ENCODE results near the gene CLCNKB. TPM values are rescaled to one million over a fixed set of nuclear protein-coding genes. Genes with fewer than 3 reads are reported as not detected.

The CLCNKB gene
- total and polyA plus RNA-seq, 2 donors (not counting 3 experiments of a cell fraction or from before 2014, with no cell fraction given) = 0.18 TPM; not detected in 1

DNA sequence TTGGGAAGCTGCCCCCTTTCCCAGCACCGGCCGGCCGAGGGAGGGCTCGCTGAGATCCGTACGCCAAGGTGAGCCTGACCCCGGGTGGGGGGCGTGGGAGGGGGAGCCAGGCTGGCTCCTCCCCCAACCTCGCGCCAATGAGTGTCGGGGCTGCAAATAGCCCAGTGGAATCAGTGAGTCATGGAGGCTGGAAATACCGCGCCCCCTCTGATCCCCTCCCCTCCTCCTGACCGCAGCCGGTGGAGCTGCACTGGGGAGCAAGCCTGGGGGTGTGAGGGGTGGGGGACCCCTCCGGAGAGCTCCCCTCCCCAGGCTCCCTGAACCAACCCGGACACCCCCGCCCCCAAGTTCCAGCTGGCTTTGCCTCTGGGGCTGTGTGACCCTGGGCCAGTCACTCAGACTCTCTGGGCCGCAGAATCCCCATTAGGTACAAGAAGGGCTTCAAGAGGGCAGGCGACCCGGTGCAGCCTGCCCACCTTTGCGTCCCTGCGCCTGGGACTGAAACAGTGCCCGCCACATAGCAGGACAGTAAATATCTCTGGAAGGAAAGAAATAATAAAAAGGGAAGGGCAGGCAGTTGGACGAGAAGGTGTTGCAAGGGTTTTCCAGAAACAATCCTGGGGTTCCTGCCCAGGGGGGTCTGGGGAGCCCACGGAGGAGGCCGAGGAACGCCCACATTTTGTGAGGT lies 30.2 kb upstream of the CLCNKB start:
- no peaks in the 10 kb centered on the region for H3K9me3 ChIP-seq (replicated peaks; ENCODE audit: control insufficient read depth, insufficient read depth, low read length)
- H3K79me2 ChIP-seq (ENCODE audit: control insufficient read depth, insufficient read depth, low read length) = no peaks in the 10 kb centered on the region
- H3K4me2 ChIP-seq (ENCODE audit: insufficient read depth, low read length) = no peak overlapping the region
- H3K4me1 ChIP-seq (ENCODE audit: control insufficient read depth, extremely low read depth, insufficient read depth, low read length) = peaks cover 4% of the 10 kb centered on the region
- no peaks in the 10 kb centered on the region for H3K36me3 ChIP-seq (ENCODE audit: control insufficient read depth in 2 of 2, extremely low read depth in 1 of 2, insufficient read depth in 2 of 2, low read length in 2 of 2)
- dilution Hi-C loops (cut with MboI; ENCODE audit: extremely low pct_ligation_motif_present, low sequenced_read_pairs) = no loop called here
- no TSS peak for BruUV-seq (replicated peaks)
- intact Hi-C loops (cut with micrococcal nuclease) = no loop called here
- H3K9ac ChIP-seq (replicated peaks; ENCODE audit: extremely low read depth, insufficient read depth, low read length) = no peak overlapping the region
- DNase-seq (ENCODE audit: low read depth, low spot score) (peak; percentile 58), FAIRE-seq (peak; percentile 64)
- H3K27ac ChIP-seq (ENCODE audit: insufficient read depth, low read depth, low read length) = no peak overlapping the region
- POLR2A ChIA-PET = no interaction called here
- H3K9me1 ChIP-seq (replicated peaks; ENCODE audit: control insufficient read depth, extremely low read depth, insufficient read depth, low read length) = no peaks in the 10 kb centered on the region
- H3K4me3 ChIP-seq (replicated peaks in 1 of 3; ENCODE audit: insufficient read depth in 1 of 3, low read depth in 1 of 3, low read length in 3 of 3) = peak overlapping the region in 1 of 3 experiments; percentile 27
- CTCF ChIA-PET = no interaction called here
- TF ChIP-seq, protein P1, sequence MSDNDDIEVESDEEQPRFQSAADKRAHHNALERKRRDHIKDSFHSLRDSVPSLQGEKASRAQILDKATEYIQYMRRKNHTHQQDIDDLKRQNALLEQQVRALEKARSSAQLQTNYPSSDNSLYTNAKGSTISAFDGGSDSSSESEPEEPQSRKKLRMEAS (IDR thresholded peaks at IDR 0.05; ENCODE audit: insufficient read depth, insufficient read length) = no peak
- TF ChIP-seq POLR2AphosphoS5 (IDR thresholded peaks at IDR 0.05; ENCODE audit: insufficient read depth, low read depth, low read length) = no peak
- TF ChIP-seq GATA2 (IDR thresholded peaks at IDR 0.05; ENCODE audit: insufficient read depth, insufficient read length, low read depth, low read length) = no peak
- peak; percentile 47 for TF ChIP-seq JUN (IDR thresholded peaks at IDR 0.05; ENCODE audit: borderline replicate concordance, insufficient read depth, insufficient read length, low read depth)
- TF ChIP-seq FOS (IDR thresholded peaks at IDR 0.05; ENCODE audit: borderline replicate concordance, insufficient read depth, low read length) = peak; percentile 30
- no peak for TF ChIP-seq MYC (IDR thresholded peaks at IDR 0.05; ENCODE audit: low read depth, low read length)
- no peaks in the 10 kb centered on the region for H4K20me1 ChIP-seq (replicated peaks; ENCODE audit: control insufficient read depth, extremely low read depth, insufficient read depth, low read length)
- H3K27me3 ChIP-seq (ENCODE audit: control insufficient read depth in 2 of 2, insufficient read depth in 2 of 2, low read length in 2 of 2) = no peaks in the 10 kb centered on the region
- H2AFZ ChIP-seq (ENCODE audit: low read depth, low read length) = peak overlapping the region; percentile 50

DNA sequence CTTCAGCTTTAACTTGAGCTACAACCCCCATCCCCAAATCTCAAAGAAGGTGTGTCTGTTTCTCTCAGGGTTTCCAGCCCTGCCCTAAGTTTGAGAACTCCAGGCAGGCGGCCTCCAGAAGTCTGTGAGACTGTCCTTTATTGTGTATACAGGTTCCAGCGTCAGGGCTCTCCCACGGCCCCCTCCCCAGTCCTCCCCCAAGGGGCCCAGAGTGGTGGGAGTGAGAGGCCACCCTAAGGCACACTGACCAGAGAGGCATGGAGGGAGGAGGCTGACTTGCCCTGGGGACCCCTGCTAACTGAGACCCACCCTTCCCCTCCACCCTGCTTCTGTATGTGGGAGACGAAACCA lies 29.7 kb upstream of the CLCNKB start:
- Histone ChIP-seq H3K79me2 (ENCODE audit: control insufficient read depth, insufficient read depth, low read length) (no peaks in the 10 kb centered on the region), H3K27ac (ENCODE audit: insufficient read depth, low read depth, low read length) (no peak overlapping the region), H3K36me3 (ENCODE audit: control insufficient read depth in 2 of 2, extremely low read depth in 1 of 2, insufficient read depth in 2 of 2, low read length in 2 of 2) (no peaks in the 10 kb centered on the region), H4K20me1 (replicated peaks; ENCODE audit: control insufficient read depth, extremely low read depth, insufficient read depth, low read length) (no peaks in the 10 kb centered on the region), H3K4me1 (ENCODE audit: control insufficient read depth, extremely low read depth, insufficient read depth, low read length) (peaks cover 4% of the 10 kb centered on the region), H3K27me3 (ENCODE audit: control insufficient read depth in 2 of 2, insufficient read depth in 2 of 2, low read length in 2 of 2) (no peaks in the 10 kb centered on the region), H3K4me2 (ENCODE audit: insufficient read depth, low read length) (no peak overlapping the region), H3K4me3 (replicated peaks in 1 of 3; ENCODE audit: insufficient read depth in 1 of 3, low read depth in 1 of 3, low read length in 3 of 3) (no peak overlapping the region), H3K9me3 (replicated peaks; ENCODE audit: control insufficient read depth, insufficient read depth, low read length) (no peaks in the 10 kb centered on the region), H3K9ac (replicated peaks; ENCODE audit: extremely low read depth, insufficient read depth, low read length) (no peak overlapping the region), H3K9me1 (replicated peaks; ENCODE audit: control insufficient read depth, extremely low read depth, insufficient read depth, low read length) (no peaks in the 10 kb centered on the region), H2AFZ (ENCODE audit: low read depth, low read length) (no peak overlapping the region)
- POLR2A ChIA-PET = no interaction called here
- DNase-seq (ENCODE audit: low read depth, low spot score) = no peak
- FAIRE-seq = no peak
- no TSS peak for BruUV-seq (replicated peaks)
- intact Hi-C loops (cut with micrococcal nuclease) (no loop called here), dilution Hi-C loops (cut with MboI; ENCODE audit: extremely low pct_ligation_motif_present, low sequenced_read_pairs) (no loop called here)
- TF ChIP-seq, protein P1 (IDR thresholded peaks at IDR 0.05; ENCODE audit: insufficient read depth, insufficient read length) = no peak
- no peak for TF ChIP-seq FOS (IDR thresholded peaks at IDR 0.05; ENCODE audit: borderline replicate concordance, insufficient read depth, low read length)
- no peak for TF ChIP-seq EZH2 (IDR thresholded peaks at IDR 0.05; ENCODE audit: borderline replicate concordance, low read depth, low read length, severe bottlenecking)
- no peak for TF ChIP-seq JUN (IDR thresholded peaks at IDR 0.05; ENCODE audit: borderline replicate concordance, insufficient read depth, insufficient read length, low read depth)
- TF ChIP-seq POLR2A (IDR thresholded peaks at IDR 0.05; ENCODE audit: low read depth, low read length) = no peak
- no peak for TF ChIP-seq MYC (IDR thresholded peaks at IDR 0.05; ENCODE audit: low read depth, low read length)
- TF ChIP-seq POLR2AphosphoS5 (IDR thresholded peaks at IDR 0.05; ENCODE audit: insufficient read depth, low read depth, low read length) = no peak
- TF ChIP-seq, protein P2, sequence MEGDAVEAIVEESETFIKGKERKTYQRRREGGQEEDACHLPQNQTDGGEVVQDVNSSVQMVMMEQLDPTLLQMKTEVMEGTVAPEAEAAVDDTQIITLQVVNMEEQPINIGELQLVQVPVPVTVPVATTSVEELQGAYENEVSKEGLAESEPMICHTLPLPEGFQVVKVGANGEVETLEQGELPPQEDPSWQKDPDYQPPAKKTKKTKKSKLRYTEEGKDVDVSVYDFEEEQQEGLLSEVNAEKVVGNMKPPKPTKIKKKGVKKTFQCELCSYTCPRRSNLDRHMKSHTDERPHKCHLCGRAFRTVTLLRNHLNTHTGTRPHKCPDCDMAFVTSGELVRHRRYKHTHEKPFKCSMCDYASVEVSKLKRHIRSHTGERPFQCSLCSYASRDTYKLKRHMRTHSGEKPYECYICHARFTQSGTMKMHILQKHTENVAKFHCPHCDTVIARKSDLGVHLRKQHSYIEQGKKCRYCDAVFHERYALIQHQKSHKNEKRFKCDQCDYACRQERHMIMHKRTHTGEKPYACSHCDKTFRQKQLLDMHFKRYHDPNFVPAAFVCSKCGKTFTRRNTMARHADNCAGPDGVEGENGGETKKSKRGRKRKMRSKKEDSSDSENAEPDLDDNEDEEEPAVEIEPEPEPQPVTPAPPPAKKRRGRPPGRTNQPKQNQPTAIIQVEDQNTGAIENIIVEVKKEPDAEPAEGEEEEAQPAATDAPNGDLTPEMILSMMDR (IDR thresholded peaks at IDR 0.05; ENCODE audit: extremely low read depth in 1 of 2, insufficient read depth in 1 of 2, low read depth in 1 of 2, low read length in 2 of 2) = no peak
- no peak for TF ChIP-seq GATA2 (IDR thresholded peaks at IDR 0.05; ENCODE audit: insufficient read depth, insufficient read length, low read depth, low read length)
- CTCF ChIA-PET = no interaction called here
